Left lobe of liver (tissue), 2 donors: ENCODE measurements around the gene ZNF311. TPM values are rescaled to one million over a fixed set of nuclear protein-coding genes. Genes with fewer than 3 reads are reported as not detected.
"Not testable (repeated sequence)": the region's sequence is repeated elsewhere in the genome, so short reads cannot be mapped to it uniquely, and the experiment has no call there.

Source experiments
- ATAC-seq: fragments of 200-7000 bp; cut with Tn5 transposase; one replicate; pipeline ENCODE4 v1.9.1; 2020; ENCODE audit warnings: mild to moderate bottlenecking, moderate library complexity
- DNase-seq: peaks from one replicate; pipeline ENCODE4 v3.0.0-alpha.2; 2020; ENCODE audit warnings: low spot score
- total RNA-seq: library from RNA; stranded (reverse); gene quantifications from one replicate; pipeline ENCODE4 v1.2.1, GENCODE V29; 2021
- donor health status: DM: no; HTN: no; CAD: no; lungs with moderate emphysema.
- donor health status: DM: no; HTN: yes; CAD: no.

The ZNF311 gene
- total RNA-seq, 1 donor from 2014 or later, result 0.68 TPM

GRCh38 chr6:28956331-28956730 lies 48.8 kb downstream of the ZNF311 start:
- DNase-seq (no peak), ATAC-seq (no peak)

- ATAC-seq (peak; percentile 43), DNase-seq (no peak)
These were observed 51.4 kb downstream of the ZNF311 start for GRCh38 chr6:28953585-28954258.

GRCh38 chr6:28953039-28953584 lies 52.0 kb downstream of the ZNF311 start:
- peak; percentile 85 for ATAC-seq
- peak; percentile 58 for DNase-seq

- not testable (repeated sequence) for DNase-seq, ATAC-seq
These were observed 55.4 kb downstream of the ZNF311 start for GRCh38 chr6:28949656-28950195.

GRCh38 chr6:28948782-28949486 lies 56.2 kb downstream of the ZNF311 start:
- ATAC-seq (no peak), DNase-seq (no peak)

GRCh38 chr6:28947831-28948270 lies 57.3 kb downstream of the ZNF311 start:
- ATAC-seq, result no peak
- DNase-seq, result no peak

GRCh38 chr6:28947067-28947765 lies 57.9 kb downstream of the ZNF311 start:
- ATAC-seq, result no peak
- DNase-seq, result no peak

- DNase-seq, result no peak
These were observed 59.8 kb downstream of the ZNF311 start for GRCh38 chr6:28945349-28945748.

More at GRCh38 chr6:28945349-28945748, 59.8 kb downstream of the ZNF311 start:
- ATAC-seq, result no peak

Other genes with a start within 250 kb of the ZNF311 start
- gene TRIM27, start 81.3 kb downstream of the ZNF311 start, total RNA-seq, result 34.3 TPM
- not detected for gene OR2W1, start 39.9 kb upstream of the ZNF311 start, total RNA-seq
- gene OR2B3, start 82.0 kb upstream of the ZNF311 start, total RNA-seq, result not detected
- not detected for gene OR2J1, start 94.2 kb upstream of the ZNF311 start, total RNA-seq
- gene OR2J3, start 102.7 kb upstream of the ZNF311 start, total RNA-seq, result not detected
- gene OR2J2, start 165.6 kb upstream of the ZNF311 start, total RNA-seq, result not detected